Ishikawa (cell line): ENCODE data around the gene SPA17.

ENCODE experiments used
- CEBPB ChIP-seq: IDR thresholded peaks from 2 replicates; pipeline ENCODE4 v1.6.1; 2012
- CREB1 ChIP-seq: IDR thresholded peaks from 2 replicates; pipeline ENCODE4 v1.6.1; 2012; ENCODE audit warnings: low read depth
- EGR1 ChIP-seq: IDR thresholded peaks from 2 replicates; pipeline ENCODE4 v1.6.1; 2012
- EP300 ChIP-seq: IDR thresholded peaks from 2 replicates; pipeline ENCODE4 v1.6.1; 2012; ENCODE audit warnings: borderline replicate concordance
- FOXM1 ChIP-seq: IDR thresholded peaks from 2 replicates; pipeline ENCODE4 v1.6.1; 2012; ENCODE audit warnings: low read depth, borderline replicate concordance
- NFIC ChIP-seq: IDR thresholded peaks from 2 replicates; pipeline ENCODE4 v1.6.1; 2012
- RAD21 ChIP-seq: IDR thresholded peaks from 2 replicates; pipeline ENCODE4 v1.6.1; 2012; ENCODE audit warnings: low read depth
- REST ChIP-seq: IDR thresholded peaks from 2 replicates; pipeline ENCODE4 v1.6.1; 2012; ENCODE audit warnings: low read depth, mild to moderate bottlenecking
- TAF1 ChIP-seq: IDR thresholded peaks from 2 replicates; pipeline ENCODE4 v1.6.1; 2012; ENCODE audit warnings: low read depth, mild to moderate bottlenecking
- TCF12 ChIP-seq: IDR thresholded peaks from 2 replicates; pipeline ENCODE4 v1.6.1; 2012; ENCODE audit warnings: low read depth
- TEAD4 ChIP-seq: IDR thresholded peaks from 2 replicates; pipeline ENCODE4 v1.6.1; 2012
- YY1 ChIP-seq: IDR thresholded peaks from 2 replicates; pipeline ENCODE4 v1.6.1; 2012; ENCODE audit warnings: low read depth
- ZBTB7A ChIP-seq: IDR thresholded peaks from 2 replicates; pipeline ENCODE4 v1.6.1; 2012; ENCODE audit warnings: low read depth
- TF ChIP-seq, protein P1 (sequence below): IDR thresholded peaks from 2 replicates; pipeline ENCODE4 v1.6.1; 2012
- TF ChIP-seq, protein P2 (sequence below): IDR thresholded peaks from 2 replicates; pipeline ENCODE4 v1.6.1; 2012

Gene SPA17

DNA sequence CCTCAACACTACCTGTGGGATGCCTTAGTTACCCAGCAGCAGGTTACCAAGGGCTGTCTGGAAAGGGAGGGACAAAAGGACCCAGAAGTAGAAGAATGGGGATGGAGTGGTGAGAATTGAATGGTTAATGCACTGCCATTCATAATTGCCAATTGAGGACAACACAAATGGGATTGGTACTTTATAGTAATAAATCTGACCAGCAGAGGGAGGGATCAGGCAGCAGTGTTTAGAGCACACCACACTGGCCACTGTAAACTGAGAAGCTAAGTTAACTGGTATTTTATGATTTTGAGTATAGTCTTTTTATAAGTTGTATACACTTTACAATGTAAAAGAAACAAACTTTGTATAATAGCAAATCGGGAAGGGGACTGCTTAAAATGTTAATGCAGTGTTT lies 40.3 kb upstream of the SPA17 start:
- TF ChIP-seq ZBTB7A (no peak), CEBPB (no peak), NFIC (no peak), CREB1 (no peak), RAD21 (no peak), FOXM1 (no peak), YY1 (no peak), EP300 (no peak)
- TF ChIP-seq, protein P1, sequence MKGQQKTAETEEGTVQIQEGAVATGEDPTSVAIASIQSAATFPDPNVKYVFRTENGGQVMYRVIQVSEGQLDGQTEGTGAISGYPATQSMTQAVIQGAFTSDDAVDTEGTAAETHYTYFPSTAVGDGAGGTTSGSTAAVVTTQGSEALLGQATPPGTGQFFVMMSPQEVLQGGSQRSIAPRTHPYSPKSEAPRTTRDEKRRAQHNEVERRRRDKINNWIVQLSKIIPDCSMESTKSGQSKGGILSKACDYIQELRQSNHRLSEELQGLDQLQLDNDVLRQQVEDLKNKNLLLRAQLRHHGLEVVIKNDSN: no peak
- TF ChIP-seq, protein P2, sequence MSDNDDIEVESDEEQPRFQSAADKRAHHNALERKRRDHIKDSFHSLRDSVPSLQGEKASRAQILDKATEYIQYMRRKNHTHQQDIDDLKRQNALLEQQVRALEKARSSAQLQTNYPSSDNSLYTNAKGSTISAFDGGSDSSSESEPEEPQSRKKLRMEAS: no peak

DNA sequence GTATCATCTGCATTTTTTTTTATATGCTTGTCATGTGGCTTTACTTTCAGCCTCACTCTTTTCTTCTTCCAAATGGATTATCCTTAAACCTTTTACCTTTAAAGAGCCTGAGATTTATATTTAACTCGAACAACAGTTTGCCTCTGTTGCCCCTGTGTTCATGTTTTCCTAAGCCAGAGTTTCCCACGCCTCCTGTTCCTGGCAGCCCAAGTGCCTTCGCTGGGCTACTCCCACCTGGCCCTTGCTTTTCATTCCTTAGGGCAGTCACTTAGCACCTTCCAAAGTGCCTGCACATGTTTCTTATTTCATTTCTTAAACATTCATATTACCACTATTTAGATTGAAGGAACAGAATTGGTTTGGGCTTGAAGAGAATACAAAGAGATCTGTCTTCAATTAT lies 37.8 kb upstream of the SPA17 start:
- TF ChIP-seq REST (no peak), NFIC (no peak), FOXM1 (no peak), CREB1 (no peak), EP300 (no peak), CEBPB (no peak), EGR1 (no peak), TAF1 (no peak), ZBTB7A (no peak), TCF12 (no peak), YY1 (no peak), TEAD4 (no peak), RAD21 (no peak)
- TF ChIP-seq, protein P2: no peak
- TF ChIP-seq, protein P1: no peak

- TF ChIP-seq CEBPB (no peak), TCF12 (no peak), EGR1 (no peak), TAF1 (no peak), TEAD4 (no peak)
- TF ChIP-seq, protein P2: no peak
Observed at GRCh38 chr11:124638500-124638899, 35.2 kb upstream of the SPA17 start.

- TF ChIP-seq, protein P1: no peak
- TF ChIP-seq TAF1 (no peak), ZBTB7A (no peak), TEAD4 (no peak), YY1 (no peak), RAD21 (no peak), CREB1 (no peak), CEBPB (no peak), EP300 (no peak)
Observed at GRCh38 chr11:124639186-124639585, 34.5 kb upstream of the SPA17 start.

DNA sequence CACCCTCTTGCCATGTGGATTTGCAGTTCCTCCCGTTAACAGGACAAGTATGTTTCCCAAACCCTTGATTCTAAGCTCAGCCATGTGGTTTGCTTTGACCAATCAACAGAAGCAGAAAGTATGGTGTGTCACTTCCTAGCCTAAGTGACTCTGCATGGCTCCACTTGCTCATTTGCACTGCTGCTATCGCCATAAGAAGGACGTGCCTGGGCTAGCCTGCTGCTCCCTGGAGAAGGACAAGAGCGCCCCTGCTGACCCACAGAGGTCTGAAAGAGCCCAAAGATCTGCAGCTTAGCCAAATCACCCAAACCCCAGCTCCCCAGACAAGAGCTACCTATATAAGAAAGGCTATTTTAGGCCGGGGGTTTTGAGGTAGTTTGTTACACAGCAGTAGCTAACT lies 33.0 kb upstream of the SPA17 start:
- TF ChIP-seq REST (no peak), ZBTB7A (no peak), TCF12 (no peak), TAF1 (no peak), NFIC (no peak), CREB1 (no peak), EGR1 (no peak), FOXM1 (no peak), CEBPB (no peak), EP300 (no peak), TEAD4 (no peak), RAD21 (no peak), YY1 (no peak)
- TF ChIP-seq, protein P1: no peak
- TF ChIP-seq, protein P2: no peak
